NCI-H69 (cell line): Measurements from ENCODE around the gene FAM83C.
"Not testable (repeated sequence)": the region's sequence is repeated elsewhere in the genome, so short reads cannot be mapped to it uniquely, and the experiment has no call there.

Experiments
- DNase-seq: peaks from one replicate; lab custom pipeline; 2025; lab: John Stamatoyannopoulos, UW

Gene FAM83C

DNA sequence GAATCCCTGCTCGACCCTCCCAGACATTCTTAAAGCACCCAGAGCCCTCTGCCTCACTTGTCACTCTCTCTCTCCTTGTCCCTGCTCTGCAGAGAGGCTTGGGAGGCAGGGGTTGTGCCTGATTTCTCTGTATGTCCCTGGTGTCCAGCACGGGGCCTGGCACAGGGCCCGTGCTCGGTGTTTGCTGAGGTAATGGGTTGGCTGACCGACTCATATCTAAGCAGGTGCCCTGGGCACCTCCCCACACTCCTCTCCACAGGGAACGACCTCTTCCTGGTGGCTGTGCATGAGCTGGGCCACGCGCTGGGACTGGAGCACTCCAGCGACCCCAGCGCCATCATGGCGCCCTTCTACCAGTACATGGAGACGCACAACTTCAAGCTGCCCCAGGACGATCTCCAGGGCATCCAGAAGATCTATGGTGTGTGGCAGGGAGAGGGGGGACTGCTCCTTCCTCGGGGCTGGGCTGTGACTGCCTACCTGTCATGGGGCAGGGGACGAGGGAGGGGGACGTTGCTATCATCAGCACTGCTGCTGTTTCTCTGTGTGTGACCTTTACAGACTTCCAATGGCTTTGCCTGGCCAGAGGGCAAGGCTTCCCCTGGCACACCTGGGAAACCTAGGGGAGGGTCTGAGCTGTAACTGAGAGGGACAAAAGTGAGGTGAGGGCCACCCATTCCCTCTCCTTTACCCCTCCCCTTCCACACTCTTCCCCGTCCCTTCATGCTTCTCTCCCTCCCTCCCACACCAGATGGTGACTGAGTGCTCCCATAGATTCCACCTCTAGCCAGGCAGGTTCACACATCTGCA is 28.5 kb downstream of the FAM83C start:
- DNase-seq, result no peak

GRCh38 chr20:35262731-35263531 is 29.3 kb downstream of the FAM83C start:
- DNase-seq, result not testable (repeated sequence)

- not testable (repeated sequence) for DNase-seq
Observed at GRCh38 chr20:35262321-35262720, 29.9 kb downstream of the FAM83C start.

DNA sequence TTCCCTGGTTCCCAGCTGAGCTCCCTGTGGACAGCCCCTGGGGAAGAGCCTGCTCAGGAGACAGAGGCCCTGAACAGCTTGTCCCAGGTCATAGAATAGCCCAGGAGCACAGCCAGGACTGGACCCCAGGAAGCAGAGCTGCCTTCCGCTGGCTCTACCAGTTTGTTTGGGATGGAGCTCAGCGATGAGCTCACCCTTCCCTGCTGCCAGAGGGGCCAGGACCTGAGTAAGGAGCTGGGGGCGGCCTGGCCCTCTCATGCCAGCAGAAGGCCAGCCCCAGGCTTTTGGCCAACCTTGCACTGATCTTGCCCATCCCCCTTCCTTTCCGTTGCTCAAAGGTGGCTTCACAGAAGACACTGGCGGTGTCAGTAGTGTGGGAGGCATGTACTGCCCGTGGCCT is 31.8 kb downstream of the FAM83C start:
- no peak for DNase-seq

- no peak for DNase-seq
Observed at GRCh38 chr20:35257175-35257909, 34.9 kb downstream of the FAM83C start.

DNA sequence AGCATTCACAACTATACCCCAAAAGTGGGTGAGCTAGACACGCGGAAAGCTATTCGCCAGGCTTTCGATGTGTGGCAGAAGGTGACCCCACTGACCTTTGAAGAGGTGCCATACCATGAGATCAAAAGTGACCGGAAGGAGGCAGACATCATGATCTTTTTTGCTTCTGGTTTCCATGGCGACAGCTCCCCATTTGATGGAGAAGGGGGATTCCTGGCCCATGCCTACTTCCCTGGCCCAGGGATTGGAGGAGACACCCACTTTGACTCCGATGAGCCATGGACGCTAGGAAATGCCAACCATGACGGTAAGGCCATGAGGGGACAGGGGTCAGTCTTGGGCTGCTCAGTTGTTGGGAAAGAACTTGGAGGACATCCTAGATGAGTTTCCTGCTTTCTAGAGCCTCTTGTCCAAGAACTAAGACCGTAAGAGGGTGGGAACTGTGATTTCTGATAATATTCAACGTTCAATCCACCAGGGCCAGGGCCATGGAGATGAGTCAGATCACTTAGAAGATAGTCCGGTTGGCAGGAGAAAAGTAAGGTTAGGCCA is 37.7 kb downstream of the FAM83C start:
- no peak for DNase-seq

- DNase-seq, result no peak
Observed at GRCh38 chr20:35253010-35253409, 39.2 kb downstream of the FAM83C start.

DNA sequence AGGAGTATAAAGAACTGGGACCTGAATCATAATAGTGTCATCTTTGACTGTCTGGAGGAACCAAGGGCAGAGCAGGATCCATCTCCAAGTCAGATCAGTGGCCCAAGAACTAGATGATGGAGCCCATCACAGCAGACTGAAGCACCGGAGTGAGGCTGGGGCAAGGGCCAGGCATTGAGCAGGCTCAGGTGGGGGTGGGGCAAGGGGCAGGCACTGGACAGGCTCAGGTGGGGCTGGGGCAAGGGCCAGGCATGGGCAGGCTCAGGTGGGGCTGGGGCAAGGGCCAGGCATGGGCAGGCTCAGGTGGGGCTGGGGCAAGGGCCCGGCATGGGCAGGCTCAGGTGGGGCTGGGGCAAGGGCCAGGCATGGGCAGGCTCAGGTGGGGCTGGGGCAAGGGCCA is 39.6 kb downstream of the FAM83C start:
- DNase-seq, result not testable (repeated sequence)

DNA sequence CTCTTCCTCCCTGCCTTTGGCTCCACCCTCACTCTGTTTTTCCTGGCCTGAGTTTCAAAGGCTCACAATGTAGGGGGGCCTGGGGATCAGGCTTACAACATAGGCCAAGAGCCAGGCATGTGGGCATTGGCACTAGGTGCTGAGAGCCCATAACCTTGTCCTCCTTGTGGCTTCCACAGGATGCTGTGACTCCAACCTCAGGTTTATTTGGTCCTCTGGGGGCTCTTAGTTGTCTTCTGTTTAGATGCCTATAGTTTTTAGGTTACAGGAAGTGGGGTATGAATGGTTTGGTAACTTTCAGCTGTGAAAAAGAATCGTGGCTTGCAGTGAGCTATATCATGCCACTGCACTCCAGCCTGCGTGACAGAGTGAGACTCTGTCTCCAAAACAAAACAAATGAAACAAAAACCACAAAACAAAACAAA is 40.2 kb downstream of the FAM83C start:
- DNase-seq, result no peak

GRCh38 chr20:35251613-35251940 is 40.6 kb downstream of the FAM83C start:
- no peak for DNase-seq

- no peak for DNase-seq
Observed at GRCh38 chr20:35248641-35249475, 43.4 kb downstream of the FAM83C start.

DNA sequence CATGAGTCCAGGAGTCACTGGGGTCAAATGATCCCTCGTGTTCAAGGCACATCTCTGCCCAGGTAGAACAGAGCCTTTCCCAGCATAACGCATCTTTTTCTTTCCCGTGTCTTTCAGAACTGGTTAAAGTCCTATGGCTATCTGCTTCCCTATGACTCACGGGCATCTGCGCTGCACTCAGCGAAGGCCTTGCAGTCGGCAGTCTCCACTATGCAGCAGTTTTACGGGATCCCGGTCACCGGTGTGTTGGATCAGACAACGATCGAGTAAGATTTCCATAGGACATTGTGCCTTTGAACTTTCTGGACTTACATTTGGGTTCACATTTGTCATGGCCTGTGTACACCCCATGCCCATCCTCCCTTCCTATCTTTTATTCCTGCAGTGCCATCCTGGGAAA is 45.5 kb downstream of the FAM83C start:
- DNase-seq, result no peak

GRCh38 chr20:35243986-35244385 is 48.2 kb downstream of the FAM83C start:
- DNase-seq, result peak; percentile 64

GRCh38 chr20:35243317-35243716 is 48.9 kb downstream of the FAM83C start:
- DNase-seq, result no peak

DNA sequence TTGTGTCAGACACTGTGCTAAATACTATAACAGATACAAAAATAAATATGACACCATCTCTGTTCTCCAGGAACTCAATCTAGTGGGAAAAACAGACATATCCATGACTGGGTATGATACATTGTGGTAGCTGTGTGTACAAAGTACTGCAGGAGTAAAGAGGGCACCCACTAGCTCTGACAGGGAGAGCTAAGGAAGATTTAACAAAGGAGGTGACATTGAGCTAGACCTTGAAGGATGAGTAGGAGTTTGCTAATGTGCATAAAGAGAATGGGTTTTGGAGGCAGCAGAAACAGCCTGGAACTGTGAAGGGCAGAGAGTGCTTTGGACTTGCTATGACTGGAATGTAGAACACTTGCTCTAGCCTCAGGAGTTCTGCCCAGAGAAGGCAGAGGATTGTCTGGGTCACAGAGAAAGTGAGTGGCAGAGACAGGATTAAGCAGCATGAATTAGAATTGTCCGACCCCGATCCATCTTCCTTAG is 51.4 kb downstream of the FAM83C start:
- no peak for DNase-seq

DNA sequence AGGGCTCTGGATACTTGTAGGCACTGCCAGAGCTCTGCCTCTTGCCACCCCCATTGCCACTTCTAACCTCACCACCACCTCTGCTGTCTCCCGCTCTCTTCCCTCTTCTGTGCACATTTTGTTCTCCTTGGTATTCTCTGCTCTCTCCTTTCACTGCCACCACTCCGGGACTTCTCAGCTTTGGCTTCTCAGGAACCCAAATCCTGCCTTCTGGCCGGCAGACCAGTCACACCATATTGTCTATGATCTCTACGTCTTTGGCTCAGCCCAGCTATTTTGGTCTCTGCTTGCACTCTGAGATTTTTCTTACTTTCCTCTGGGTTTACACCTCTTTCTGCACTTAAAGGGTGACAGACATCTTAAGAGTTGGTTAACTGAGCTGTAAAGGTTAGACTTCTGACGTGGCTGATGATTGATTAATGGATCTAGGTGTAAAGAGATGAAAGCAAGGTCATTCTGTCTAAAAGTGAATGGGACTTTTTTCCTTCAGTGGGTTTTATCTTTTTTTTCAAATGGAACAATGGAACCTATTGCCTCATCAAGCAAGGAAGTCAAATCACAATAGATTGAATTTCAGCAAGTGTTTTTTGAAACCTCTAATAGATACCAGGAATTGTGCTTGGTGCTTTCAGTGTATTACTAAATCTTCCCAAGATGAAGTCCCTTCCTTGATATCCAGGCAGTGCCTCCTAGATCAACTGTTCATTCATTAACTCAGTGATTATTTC is 52.0 kb downstream of the FAM83C start:
- DNase-seq, result no peak

- DNase-seq, result no peak
Observed at GRCh38 chr20:35238735-35239134, 53.5 kb downstream of the FAM83C start.

DNA sequence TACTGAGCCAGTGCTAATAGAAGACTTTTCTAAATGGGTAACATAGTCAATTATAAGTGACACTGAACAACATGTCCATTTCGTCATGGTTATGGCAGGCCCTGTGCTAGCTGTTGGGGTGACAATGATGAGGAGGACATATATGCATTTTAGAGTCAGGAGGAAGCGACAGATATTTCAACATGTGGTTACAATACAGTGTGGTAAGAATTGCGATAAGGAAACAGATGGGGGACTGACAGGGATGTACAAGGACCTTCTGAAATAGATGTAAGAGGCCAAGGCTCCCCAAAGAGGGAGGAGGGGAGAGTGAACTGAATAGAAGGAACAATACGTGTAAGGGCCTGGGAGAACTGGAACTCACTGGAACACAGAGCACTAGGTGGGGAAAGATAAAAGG is 54.1 kb downstream of the FAM83C start:
- DNase-seq, result no peak

DNA sequence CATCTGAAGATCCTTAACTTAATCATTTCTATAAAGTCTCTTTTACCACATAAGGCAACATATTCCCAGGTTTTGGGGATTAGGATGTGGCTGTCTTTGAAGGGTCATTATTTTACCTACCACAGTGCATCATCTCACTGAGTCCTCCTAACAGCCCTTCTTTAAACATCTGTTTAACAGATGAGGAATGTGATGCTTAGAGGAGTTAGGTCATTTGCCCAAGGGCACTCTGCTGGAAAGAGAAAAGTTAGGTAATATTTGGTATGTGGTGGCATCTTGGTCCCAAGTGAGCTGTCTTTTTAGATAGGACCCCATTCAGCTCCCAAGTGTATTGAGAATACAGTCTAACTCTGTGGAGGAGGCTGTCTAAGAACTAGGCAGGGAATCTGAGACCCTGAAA is 54.7 kb downstream of the FAM83C start:
- DNase-seq, result no peak

GRCh38 chr20:35235881-35236280 is 56.3 kb downstream of the FAM83C start:
- DNase-seq, result no peak
